GM19467 (cell line): ENCODE measurements around the gene NOCT.
"Not testable (repeated sequence)": the region's sequence is repeated elsewhere in the genome, so short reads cannot be mapped to it uniquely, and the experiment has no call there.

Experiments used
- ATAC-seq: cut with Tn5 transposase; IDR thresholded peaks from one replicate; pipeline ENCODE4 v1.9.1; 2021; ENCODE audit warnings: mild to moderate bottlenecking, moderate library complexity; ENCODE audit not compliant: unreplicated experiment

Gene NOCT

DNA sequence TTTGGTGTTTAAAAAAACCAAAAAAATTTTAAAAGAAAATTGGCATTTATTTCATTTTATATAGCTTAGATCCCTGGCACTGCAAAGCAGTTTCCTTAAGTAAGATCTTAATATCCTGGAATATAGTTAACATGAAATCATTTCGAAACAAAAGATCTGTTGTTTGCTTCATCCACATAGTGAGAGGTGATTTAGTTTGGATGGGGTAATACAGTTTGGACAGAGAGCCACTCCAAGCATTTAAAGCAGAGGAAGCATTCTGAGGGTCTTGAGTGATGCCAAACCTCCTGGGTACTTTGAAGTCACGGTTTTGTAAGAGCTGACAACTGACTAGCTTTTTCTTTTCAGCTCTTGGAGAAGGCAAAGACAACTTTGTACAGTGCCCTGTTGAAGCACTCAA is 28.7 kb downstream of the NOCT start:
- no peak for ATAC-seq

DNA sequence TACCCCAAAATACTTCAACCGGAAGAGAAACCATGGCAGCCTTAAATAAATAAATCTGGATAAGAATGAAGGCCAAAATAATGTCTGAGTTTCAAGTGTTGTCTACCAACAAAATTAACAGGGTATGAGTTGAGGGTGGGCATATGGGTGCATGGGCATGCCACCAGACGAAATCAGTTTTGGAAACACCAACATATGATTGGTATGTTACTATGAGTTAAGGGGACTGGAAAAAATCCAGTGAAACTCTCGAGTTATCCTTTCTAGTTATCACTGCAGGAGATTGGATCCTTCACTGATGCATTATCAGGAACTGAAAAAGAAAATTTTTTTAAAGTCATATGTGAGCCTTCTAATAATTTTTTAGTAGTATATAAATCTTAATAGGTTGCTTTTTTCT is 32.4 kb downstream of the NOCT start:
- no peak for ATAC-seq

DNA sequence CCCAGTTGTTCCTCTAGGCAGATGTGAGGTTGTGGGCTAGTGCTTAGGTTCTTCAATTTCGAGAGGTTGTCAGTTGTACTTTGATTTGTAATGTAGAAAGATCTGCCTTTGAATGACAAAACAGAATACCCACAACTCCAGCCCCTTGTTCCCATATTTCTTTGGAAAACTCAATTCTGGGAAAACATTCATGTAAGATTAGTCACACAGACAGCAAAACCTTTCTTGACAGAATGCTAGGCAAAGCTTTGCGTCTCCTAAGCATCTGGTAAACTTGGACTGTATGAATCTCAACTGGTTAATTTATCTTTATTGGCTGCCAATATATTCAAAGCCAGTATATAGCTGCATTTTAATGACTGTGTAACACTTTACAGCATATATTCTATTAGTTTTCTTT is 34.9 kb downstream of the NOCT start:
- ATAC-seq, result no peak

DNA sequence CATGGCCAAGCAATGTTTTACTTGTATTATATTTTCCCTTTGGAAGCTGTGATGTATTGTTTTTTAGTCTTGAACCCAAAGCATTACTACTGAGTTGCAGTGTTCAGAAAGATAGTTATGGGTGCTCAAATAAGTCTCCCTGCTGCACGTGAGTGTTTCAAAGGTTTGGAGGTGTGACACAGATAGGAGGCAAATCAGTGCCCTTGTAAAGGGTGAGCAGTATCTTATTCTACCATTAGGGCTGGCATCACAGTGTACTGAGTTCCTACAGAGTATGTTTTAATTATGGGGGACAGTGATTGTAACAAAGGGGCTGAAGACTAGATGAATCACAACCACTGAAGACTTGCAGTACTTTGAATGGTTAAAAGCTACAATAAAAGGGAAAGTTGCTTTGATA is 38.3 kb downstream of the NOCT start:
- ATAC-seq, result no peak

DNA sequence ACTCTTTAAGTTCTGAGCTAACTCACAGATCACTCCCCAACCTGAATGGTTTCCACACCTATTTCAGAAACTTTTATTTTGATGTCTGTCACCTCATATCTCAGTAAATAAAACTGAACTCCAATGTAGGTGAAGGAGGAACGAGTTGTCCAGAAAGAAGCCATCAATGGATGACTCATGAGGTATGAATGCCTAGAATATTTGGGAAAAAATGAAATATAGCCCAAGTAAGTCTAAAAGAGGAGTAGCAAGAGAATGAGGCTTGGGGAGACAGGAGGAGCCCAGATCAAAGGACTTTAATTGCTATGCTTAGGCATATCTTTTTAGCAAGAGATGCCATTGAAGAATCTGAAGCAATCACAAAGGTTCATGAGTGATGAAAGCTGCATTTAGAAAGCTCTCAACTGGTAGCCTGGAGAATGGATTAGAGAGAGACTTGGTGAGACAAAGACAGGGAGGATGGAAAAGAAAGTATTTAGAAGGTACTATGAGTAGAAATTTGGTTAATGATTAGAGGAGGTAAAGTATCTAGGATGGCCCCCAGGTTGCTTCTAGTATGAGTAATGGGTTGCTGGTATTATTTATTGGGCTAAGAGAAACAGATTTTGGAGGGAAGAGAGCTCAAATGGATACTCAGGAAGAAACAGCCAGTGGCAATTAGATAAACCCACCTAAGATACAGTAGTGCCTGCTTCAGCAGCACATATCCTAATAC is 39.4 kb downstream of the NOCT start:
- no peak for ATAC-seq

DNA sequence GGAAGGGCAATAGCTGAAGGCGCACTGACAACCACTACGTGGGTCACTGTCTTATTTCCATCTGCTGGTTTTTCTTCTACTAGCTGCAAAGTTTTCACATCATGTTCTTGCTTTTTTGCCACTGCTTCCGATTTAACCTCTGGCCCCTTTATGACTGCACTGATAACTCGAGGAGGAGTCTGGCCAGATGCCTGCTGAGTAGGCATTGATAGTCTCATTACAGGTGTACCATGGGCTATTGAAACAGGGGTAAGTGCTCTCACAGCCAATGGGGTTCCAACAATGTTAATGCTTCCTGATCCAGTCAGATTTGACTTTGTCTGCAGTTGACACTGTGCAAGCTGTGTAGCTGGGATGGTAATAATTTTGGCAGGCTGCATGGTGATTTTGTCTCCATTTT is 43.4 kb downstream of the NOCT start:
- ATAC-seq, result not testable (repeated sequence)

DNA sequence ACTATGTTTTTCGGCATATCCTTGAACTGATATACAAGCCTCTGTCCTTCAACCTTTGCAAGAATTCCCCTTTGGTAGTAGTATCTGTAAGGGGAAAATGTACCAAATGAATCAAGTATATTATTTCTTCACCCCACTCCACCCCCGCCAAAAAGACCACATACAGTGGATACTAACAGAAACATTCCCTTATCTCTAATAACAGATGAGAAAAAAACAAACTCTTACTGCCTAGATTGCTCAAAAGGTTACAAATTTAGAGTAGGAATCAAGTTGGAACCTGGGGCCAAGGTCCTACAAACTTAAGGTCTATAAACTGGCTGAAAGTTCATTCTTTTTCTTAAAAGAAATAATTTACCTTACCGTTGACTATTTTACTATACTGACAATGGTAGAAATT is 45.0 kb downstream of the NOCT start:
- no peak for ATAC-seq

DNA sequence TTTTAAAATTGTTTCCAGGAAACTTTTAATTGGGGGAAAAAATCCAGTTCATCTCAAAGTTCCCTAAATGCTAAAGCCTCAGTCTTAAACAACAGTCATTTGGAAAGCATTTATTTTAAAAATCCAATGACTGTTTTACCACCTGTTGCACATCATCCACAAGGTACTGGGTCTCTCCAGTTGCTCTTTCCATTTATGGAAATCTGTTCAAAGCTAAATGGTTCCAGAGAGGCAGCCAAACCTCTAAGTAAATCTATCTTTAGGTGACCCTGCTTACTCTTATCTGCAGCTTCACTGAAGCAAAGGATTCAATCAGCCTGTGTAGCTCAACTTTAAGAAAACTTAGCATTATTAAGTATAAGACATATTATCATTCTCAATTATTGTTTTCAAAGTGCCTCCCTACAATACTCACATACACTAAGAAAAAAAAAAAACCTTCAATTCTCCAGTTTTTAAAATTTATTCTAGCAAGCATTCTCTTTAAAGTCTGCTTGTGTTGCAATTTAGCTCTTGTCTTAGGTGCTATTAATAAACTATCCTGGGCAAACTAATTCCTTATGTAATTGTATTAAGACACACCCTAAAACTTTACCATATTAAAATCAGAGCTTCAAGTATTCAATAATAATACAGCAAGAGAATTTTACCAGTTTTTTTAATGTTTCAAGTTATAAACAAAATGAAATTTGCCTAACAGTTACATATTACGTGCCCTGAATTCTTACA is 60.6 kb downstream of the NOCT start:
- no peak for ATAC-seq

DNA sequence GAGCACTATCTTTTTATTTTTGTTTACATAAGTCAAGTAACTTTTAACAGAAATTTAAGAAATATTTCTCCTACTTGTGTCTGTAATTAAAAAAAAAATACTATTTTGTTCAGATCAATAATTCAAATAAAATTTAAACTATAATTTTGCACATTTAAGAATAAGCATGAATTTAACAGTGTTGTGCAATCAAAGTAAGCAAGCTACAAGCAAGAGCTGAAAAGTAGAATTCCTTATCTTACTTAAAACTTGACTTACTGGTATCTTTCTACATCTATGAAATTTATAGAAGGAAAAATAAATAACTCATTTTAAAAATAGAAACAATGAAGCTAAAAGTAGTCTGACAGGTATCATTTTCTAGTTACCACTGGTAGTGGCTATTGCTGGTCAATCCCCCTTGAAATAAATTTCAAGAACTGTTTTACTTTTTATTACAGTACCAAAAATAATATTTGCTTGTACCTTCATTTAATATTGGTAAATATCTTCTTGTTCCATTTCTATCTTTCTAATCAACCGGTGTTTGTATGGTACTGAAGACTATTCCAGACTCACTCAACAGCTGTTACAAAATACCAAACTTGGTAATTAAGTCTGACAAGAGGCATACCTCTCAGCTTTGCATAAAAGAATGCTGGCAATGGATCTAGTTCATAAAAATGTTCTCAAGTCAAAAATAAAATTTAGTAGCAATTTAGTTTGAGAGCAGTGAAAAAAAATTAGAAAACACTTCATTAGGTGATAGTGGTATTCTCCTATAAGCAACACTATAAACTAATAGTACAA is 62.2 kb downstream of the NOCT start:
- ATAC-seq, result no peak

DNA sequence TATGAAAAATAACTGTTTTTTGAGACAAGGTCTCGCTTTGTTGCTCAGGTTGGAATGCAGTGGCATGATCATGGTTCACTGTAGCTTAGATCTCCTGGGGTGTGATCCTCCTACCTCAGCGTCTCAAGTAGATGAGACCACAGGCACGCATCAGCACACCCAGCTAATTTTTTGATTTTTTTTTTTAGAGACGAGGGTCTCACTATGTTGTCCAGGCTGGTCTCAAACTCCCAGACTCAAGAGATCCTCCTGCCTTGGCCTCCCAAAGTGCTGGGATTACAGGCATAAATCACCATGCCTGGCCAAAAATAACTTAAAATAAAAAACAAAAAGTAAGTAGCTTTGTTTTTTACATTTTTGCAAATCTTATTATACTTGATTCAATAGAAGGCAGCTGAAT is 63.3 kb downstream of the NOCT start:
- ATAC-seq, result no peak

DNA sequence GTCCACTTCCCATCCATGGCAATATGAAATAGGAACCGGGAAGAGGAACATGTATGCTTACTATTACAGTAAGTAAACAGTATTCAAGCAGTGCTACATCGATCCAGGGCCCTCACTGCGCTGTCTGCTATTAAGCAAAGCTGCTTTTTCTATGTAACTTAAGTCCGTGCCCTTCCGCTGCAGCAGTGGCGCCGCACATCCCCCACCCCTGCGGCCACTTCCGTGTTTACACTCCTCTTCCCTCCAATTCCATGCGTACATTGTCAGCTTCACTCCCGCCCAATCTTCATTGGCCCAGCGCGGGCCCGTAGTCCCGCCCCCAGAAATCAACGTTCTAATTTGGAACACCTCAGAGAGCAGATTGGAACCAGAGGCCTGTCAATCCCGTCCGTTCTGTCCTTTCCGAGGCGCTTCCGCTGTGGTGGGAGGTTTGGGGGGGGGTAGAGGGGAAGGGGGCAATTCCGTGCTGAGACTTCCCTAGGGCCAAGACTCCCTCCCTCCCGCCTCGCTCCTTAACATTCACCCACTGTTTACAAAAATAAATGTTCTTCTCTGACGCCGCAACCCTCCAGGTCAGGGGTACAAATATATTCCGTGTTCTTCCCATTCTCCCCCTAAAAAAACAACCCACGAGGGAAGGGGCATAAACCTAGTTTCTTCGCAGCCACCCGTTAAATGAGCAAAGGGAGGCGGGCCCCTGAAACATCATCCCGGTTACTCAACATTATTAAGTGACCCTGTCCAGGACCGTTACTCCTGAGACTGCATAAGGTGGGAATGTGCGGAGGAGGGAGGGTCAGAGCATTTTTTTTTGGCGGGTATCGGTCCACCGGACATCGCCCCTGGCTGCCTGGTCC is 67.4 kb downstream of the NOCT start:
- ATAC-seq, result peak; percentile 79

DNA sequence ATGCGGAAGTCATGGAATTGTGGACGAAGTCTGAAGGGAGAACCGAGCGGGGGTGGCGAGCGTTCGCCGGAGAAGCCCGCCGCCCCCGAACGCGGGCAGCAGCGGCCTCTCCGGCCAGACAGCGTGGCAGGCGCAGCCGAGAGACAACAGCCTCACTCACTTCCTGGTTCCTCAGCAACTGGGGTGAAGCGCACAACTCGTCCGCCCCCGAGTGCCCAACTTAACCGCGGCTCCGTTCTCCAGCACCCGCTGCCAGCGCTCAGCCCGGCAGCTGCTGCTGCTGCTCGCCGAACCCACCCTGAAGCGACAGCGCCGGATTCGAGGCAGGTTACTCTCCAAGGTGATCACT is 68.0 kb downstream of the NOCT start:
- ATAC-seq, result peak; percentile 24

DNA sequence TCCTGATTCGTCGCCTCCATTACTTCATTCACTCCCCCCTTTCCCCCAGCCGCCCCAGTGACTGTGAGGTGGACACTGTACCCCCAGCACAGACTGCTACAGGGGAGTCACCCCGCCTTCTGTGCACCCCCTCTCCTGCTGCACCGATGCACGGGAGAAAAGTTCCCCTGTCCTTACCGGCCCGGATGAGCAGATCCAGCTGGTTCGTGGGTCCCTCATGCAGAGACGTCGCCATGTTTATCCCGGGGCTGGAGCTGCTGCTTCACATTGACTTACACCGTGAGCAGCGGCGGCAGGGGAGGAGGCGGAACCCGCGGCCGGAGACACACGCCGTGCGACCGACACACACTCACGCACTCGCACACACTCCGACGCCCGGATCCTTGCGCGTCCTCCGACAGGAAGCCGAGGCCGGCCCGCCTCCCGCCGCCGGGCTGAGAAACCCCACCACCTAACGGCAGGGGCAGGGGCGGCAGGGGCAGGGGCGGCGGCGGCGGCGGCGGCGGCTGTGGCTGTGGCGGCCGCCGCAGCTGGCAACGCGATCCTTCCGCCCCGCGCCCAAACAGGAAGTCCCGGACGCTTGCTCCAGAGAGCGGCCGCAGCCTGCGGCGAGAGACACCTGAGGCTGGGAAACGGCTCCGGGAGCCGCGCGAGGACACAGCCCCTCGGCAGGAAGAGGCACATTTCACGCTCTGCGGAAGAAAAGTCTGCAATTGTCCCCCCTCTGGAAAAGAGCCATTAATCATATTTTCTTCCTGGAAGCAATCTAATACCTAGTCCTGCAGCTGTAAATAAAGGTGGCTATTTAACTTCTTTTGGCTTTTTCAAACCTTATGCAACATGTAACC is 68.6 kb downstream of the NOCT start:
- peak; percentile 55 for ATAC-seq

DNA sequence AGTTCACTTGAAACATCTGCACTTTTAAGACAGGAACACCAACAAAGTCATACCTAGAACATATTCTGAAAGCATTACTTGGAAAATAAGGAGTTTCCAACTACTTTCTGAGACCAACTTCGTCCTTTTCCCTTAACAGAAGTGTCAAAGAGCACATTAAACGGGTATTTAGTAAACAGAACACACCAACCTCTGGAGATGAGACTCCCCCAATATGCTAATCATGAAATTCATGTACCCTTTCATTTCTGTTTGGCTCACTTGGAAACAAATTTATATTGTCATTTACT is 69.2 kb downstream of the NOCT start:
- ATAC-seq, result no peak

DNA sequence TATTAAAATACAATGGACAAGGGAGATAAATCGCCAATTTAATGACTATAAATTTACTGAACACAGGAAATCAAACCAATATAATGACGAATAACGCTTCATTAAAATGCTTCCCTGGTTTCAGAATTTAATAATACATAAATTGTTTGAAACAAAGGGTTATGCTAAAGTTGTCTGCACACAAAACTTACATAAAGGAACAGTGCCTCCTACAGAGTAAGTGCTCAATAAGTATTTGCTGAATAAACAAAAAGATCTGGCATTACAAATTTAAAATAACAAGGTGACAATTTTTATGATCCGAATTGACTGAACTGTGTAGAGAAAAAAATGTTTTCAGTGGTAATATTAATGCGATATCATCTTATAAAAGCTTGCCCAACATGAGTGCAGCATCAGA is 69.6 kb downstream of the NOCT start:
- no peak for ATAC-seq

DNA sequence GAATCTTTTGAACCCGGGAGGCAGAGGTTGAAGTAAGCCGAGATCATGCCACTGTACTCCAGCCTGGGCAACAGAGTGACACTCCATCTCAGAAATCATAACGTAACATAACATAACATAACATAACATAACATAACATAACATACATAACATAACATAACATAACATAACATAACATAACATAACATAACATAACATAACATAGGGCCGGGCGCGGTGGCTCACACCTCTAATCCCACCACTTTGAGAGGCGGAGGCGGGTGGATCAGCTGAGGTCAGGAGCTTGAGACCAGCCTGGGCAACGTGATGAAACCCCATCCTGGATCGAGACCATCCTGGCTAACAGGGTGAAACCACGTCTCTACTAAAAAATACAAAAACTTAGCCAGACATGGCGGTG is 76.7 kb downstream of the NOCT start:
- ATAC-seq, result no peak
